ENCODE measurements around the gene MTRF1. TPM values are rescaled to one million over a fixed set of nuclear protein-coding genes. Genes with fewer than 3 reads are reported as not detected.

Gene MTRF1
- total and polyA plus RNA-seq, 9 of the 15 experiments (the other 6 are each of a cell fraction or from before 2014, with no cell fraction given): 12.5 to 33.7 (median 20.1) TPM

DNA sequence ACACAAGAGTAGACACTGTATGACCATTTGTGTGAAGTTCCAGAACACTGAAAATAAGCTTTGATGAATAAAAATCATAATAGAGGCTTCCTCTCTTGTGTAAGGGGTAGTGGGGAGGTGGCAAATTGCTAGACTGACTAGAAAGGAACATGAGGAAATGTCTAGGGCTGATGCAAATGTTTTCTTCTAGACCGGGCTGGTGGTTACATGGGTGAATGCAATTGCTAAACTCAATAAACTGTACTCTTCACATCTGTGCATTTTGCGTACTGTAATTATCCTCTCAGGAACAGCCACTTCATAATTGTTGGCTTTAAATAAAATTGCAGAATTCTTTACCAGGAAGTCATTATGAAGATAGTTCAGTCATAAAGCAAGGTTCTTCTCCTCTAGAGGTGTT, 63.9 kb downstream of the MTRF1 start:
- H3K4me3 ChIP-seq: no peak overlapping the region
- ChIA-PET POLR2A (no interaction called here), CTCF (ENCODE audit: low intra/inter-chr PET ratio) (no interaction called here)
- no peaks in the 10 kb centered on the region for H3K9me3 ChIP-seq (replicated peaks; ENCODE audit: control insufficient read depth, insufficient read depth, low read depth, low read length)
- no peak overlapping the region for H3K27ac ChIP-seq (ENCODE audit: extremely low read depth, low read depth, low read length)
- no peaks in the 10 kb centered on the region for H3K79me2 ChIP-seq (ENCODE audit: control insufficient read depth, insufficient read depth, low read length)
- FAIRE-seq (no peak), ATAC-seq (no peak), DNase-seq (ENCODE audit: extremely low read depth in 1 of 4, low spot score in 3 of 4) (no peak)
- TF ChIP-seq TCF7L2 (IDR thresholded peaks at IDR 0.05; ENCODE audit: low read depth, low read length): no peak
- H2AFZ ChIP-seq (ENCODE audit: low read depth, low read length): no peak overlapping the region
- 47% methylated on average over 2 of the region's 2 CpGs for WGBS (ENCODE audit: insufficient coverage, low coverage, missing lambda C conversion rate)
- no peaks in the 10 kb centered on the region for H3K27me3 ChIP-seq (ENCODE audit: control insufficient read depth in 2 of 2, insufficient read depth in 2 of 2, low read length in 2 of 2)
- H3K4me1 ChIP-seq (replicated peaks in 1 of 2; ENCODE audit: control insufficient read depth in 2 of 2, insufficient read depth in 2 of 2, low read length in 2 of 2): no peaks in the 10 kb centered on the region; a peak in 1 of 5 replicates
- no peak overlapping the region for H3K4me2 ChIP-seq (ENCODE audit: insufficient read depth, low read length)
- in situ Hi-C loops (cut with MboI) (no loop called here), intact Hi-C loops (cut with micrococcal nuclease) (no loop called here)
- BruUV-seq (replicated peaks): no TSS peak
- H3K9me1 ChIP-seq (ENCODE audit: control insufficient read depth, insufficient read depth, low read length): no peaks in the 10 kb centered on the region
- no peaks in the 10 kb centered on the region for H3K36me3 ChIP-seq (ENCODE audit: control insufficient read depth, insufficient read depth, low read length)
- H3K9ac ChIP-seq (ENCODE audit: insufficient read depth in 1 of 2, low read depth in 2 of 2, low read length in 2 of 2): no peak overlapping the region
- H4K20me1 ChIP-seq (replicated peaks; ENCODE audit: control insufficient read depth, insufficient read depth, low read length): no peaks in the 10 kb centered on the region

GRCh38 chr13:41199079-41199478, 64.3 kb downstream of the MTRF1 start:
- no peak overlapping the region for H3K4me2 ChIP-seq (ENCODE audit: insufficient read depth, low read length)

More at GRCh38 chr13:41199079-41199478, 64.3 kb downstream of the MTRF1 start:
- CTCF ChIA-PET (ENCODE audit: low intra/inter-chr PET ratio): no interaction called here
- DNase-seq (ENCODE audit: extremely low read depth in 1 of 4, low spot score in 3 of 4) (no peak), FAIRE-seq (no peak), ATAC-seq (no peak)
- H3K4me1 ChIP-seq (replicated peaks in 1 of 2; ENCODE audit: control insufficient read depth in 2 of 2, insufficient read depth in 2 of 2, low read length in 2 of 2): peaks cover 0 to 3% of the 10 kb centered on the region in 2 experiments; a peak in 2 of 5 replicates
- H3K36me3 ChIP-seq (ENCODE audit: control insufficient read depth, insufficient read depth, low read length): no peaks in the 10 kb centered on the region
- in situ Hi-C loops (cut with MboI) (no loop called here), intact Hi-C loops (cut with micrococcal nuclease) (no loop called here)
- WGBS (ENCODE audit: insufficient coverage, low coverage, missing lambda C conversion rate): 51% methylated on average over 5 of the region's 5 CpGs
- no peaks in the 10 kb centered on the region for H3K9me3 ChIP-seq (replicated peaks; ENCODE audit: control insufficient read depth, insufficient read depth, low read depth, low read length)
- no peak overlapping the region for H2AFZ ChIP-seq (ENCODE audit: low read depth, low read length)
- H3K4me3 ChIP-seq: no peak overlapping the region
- no peaks in the 10 kb centered on the region for H4K20me1 ChIP-seq (replicated peaks; ENCODE audit: control insufficient read depth, insufficient read depth, low read length)
- POLR2A ChIA-PET: no interaction called here
- H3K27me3 ChIP-seq (ENCODE audit: control insufficient read depth in 2 of 2, insufficient read depth in 2 of 2, low read length in 2 of 2): no peaks in the 10 kb centered on the region
- TF ChIP-seq KAT7 (CRISPR knock-in tag; IDR thresholded peaks at IDR 0.05; ENCODE audit: borderline replicate concordance): no peak
- no peak for TF ChIP-seq ZNF780A (CRISPR knock-in tag; IDR thresholded peaks at IDR 0.05)
- TF ChIP-seq NELFE (IDR thresholded peaks at IDR 0.05; ENCODE audit: insufficient read depth, insufficient read length): no peak
- no peak for TF ChIP-seq RAD51 (IDR thresholded peaks at IDR 0.05; ENCODE audit: borderline replicate concordance, low read depth)
- TF ChIP-seq BHLHE40 (IDR thresholded peaks at IDR 0.05; ENCODE audit: low read length): no peak
- TF ChIP-seq ZNF384 (IDR thresholded peaks at IDR 0.05; ENCODE audit: low read depth, low read length): no peak
- TF ChIP-seq ZNF518B (CRISPR knock-in tag; IDR thresholded peaks at IDR 0.05): no peak
- no peak for TF ChIP-seq ZNF766 (CRISPR knock-in tag; conservative IDR thresholded peaks at IDR 0.05)
- TF ChIP-seq CHD4 (IDR thresholded peaks at IDR 0.05; ENCODE audit: insufficient read depth, insufficient replicate concordance, low read depth, low read length, poor library complexity, severe bottlenecking): no peak
- TF ChIP-seq ELK1 (CRISPR knock-in tag; IDR thresholded peaks at IDR 0.05): no peak
- no peak overlapping the region for H3K27ac ChIP-seq (ENCODE audit: extremely low read depth, low read depth, low read length)
- H3K9ac ChIP-seq (ENCODE audit: insufficient read depth in 1 of 2, low read depth in 2 of 2, low read length in 2 of 2): no peak overlapping the region
- H3K79me2 ChIP-seq (ENCODE audit: control insufficient read depth, insufficient read depth, low read length): no peaks in the 10 kb centered on the region
- H3K9me1 ChIP-seq (ENCODE audit: control insufficient read depth, insufficient read depth, low read length): no peaks in the 10 kb centered on the region
- no TSS peak for BruUV-seq (replicated peaks)
